ENCODE results near the gene P2RY14. TPM values are rescaled to one million over a fixed set of nuclear protein-coding genes. Genes with fewer than 3 reads are reported as not detected.

Gene P2RY14
- total RNA-seq, 4 donors from 2014 or later, result 1.8 to 9.5 (median 2.5) TPM

DNA sequence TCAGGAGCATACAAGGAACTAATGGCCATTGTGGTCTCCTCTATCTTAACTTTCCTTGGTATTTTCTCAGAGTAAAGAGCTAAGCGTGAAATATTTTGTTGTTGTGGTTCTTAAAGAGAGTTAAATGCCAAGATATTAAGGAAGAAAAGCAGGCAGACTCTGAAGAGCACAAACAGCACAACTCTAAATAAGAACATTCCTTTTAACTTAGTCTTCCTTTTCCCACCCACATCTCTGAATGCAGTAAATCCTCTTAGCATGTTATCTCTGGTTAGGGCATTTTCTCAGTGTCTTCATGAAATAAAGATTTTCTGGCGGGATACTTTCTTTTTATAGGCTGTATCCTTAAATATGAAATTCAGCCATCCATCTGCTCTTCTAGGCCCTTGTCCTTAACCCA, 36.8 kb upstream of the P2RY14 start:
- no peaks in the 10 kb centered on the region for H3K4me1 ChIP-seq
- H3K36me3 ChIP-seq, result no peaks in the 10 kb centered on the region
- TF ChIP-seq POLR2A (IDR thresholded peaks at IDR 0.05), result no peak
- no peaks in the 10 kb centered on the region for H3K9me3 ChIP-seq
- WGBS, 2 donors, result 92 to 99% methylated on average over 2 of the region's 2 CpGs
- no peak overlapping the region for H3K27ac ChIP-seq
- no peaks in the 10 kb centered on the region for H3K27me3 ChIP-seq
- intact Hi-C loops (cut with DNase I), result no loop called here
- H3K4me3 ChIP-seq (replicated peaks in 1 of 3), result no peak overlapping the region
- DNase-seq, result no peak

DNA sequence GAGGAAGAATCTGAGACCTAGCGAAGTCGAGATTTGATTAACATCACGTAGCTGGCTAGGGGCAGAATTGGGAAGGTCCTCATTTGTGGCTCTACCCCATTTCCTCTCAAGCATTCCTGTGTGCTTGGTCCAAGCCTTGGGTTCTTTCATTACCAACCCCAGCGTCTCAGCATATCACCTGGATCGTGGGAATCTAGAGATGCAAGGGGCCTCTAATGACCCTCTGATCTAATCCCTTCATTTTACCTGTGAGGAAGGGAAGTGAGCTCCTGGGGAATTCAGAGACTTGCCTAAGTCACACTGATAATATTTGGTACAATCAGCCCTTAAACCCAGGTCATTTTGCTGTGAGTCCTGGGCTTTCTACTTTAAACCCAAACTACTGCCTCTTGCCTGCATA, 36.3 kb upstream of the P2RY14 start:
- 90 to 98% methylated on average over 5 of the region's 5 CpGs for WGBS, 2 donors
- Histone ChIP-seq H3K4me1 (no peaks in the 10 kb centered on the region), H3K4me3 (replicated peaks in 1 of 3) (no peak overlapping the region), H3K27ac (no peak overlapping the region), H3K36me3 (no peaks in the 10 kb centered on the region), H3K9me3 (no peaks in the 10 kb centered on the region), H3K27me3 (no peaks in the 10 kb centered on the region)
- intact Hi-C loops (cut with DNase I), result no loop called here
- TF ChIP-seq POLR2A (IDR thresholded peaks at IDR 0.05), result no peak
- TF ChIP-seq, protein P1, sequence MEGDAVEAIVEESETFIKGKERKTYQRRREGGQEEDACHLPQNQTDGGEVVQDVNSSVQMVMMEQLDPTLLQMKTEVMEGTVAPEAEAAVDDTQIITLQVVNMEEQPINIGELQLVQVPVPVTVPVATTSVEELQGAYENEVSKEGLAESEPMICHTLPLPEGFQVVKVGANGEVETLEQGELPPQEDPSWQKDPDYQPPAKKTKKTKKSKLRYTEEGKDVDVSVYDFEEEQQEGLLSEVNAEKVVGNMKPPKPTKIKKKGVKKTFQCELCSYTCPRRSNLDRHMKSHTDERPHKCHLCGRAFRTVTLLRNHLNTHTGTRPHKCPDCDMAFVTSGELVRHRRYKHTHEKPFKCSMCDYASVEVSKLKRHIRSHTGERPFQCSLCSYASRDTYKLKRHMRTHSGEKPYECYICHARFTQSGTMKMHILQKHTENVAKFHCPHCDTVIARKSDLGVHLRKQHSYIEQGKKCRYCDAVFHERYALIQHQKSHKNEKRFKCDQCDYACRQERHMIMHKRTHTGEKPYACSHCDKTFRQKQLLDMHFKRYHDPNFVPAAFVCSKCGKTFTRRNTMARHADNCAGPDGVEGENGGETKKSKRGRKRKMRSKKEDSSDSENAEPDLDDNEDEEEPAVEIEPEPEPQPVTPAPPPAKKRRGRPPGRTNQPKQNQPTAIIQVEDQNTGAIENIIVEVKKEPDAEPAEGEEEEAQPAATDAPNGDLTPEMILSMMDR (IDR thresholded peaks at IDR 0.05), result no peak
- no peak for DNase-seq

DNA sequence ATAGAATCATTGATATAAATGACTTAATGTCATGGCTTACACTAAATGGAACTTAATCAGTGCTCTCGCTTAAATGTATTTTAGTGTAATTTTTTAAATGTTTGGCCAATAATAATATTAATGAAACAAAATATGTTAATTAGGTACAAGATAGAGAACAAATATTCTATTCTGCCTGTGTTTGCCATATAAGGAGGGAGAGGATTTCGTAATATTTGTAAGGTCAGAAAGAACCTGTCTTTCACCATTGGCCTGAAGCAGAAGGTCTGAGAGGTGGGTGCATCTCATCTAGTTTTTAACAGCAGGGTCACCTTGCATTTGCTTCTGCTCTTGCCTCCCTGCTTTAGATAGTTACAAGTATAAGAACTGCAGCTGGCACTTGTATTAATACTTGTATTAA, 35.8 kb upstream of the P2RY14 start:
- H3K4me3 ChIP-seq (replicated peaks in 1 of 3), result no peak overlapping the region
- H3K9me3 ChIP-seq, result no peaks in the 10 kb centered on the region
- H3K36me3 ChIP-seq, result no peaks in the 10 kb centered on the region
- no peaks in the 10 kb centered on the region for H3K4me1 ChIP-seq
- no peak overlapping the region for H3K27ac ChIP-seq
- intact Hi-C loops (cut with DNase I), result no loop called here
- DNase-seq, result no peak
- H3K27me3 ChIP-seq, result no peaks in the 10 kb centered on the region
- WGBS, 2 donors, result 96 to 97% methylated on average over 2 of the region's 2 CpGs
- TF ChIP-seq, protein P1 (IDR thresholded peaks at IDR 0.05), result no peak

DNA sequence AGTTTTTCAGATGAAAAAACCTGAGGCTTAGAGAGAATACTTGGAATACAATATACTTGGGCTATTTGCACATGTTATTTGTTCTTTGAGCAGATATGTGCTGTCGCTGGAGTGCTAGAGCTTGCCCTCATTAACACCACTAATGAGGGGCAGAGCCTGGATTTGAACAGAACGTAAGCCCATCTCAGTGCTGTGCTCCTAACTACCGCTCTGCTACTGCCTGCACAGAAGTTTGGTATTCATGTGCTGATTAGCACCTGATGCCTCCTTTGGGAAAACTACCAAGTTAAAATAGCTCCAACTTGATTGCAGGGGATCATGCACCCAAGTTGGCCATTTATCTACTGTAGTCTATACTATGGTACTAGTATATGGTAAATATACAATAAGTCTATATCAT, 34.6 kb upstream of the P2RY14 start:
- Histone ChIP-seq H3K4me1 (no peaks in the 10 kb centered on the region), H3K27ac (no peak overlapping the region), H3K36me3 (no peaks in the 10 kb centered on the region), H3K27me3 (no peaks in the 10 kb centered on the region), H3K9me3 (no peaks in the 10 kb centered on the region), H3K4me3 (replicated peaks in 1 of 3) (no peak overlapping the region)
- TF ChIP-seq, protein P1 (IDR thresholded peaks at IDR 0.05), result no peak
- TF ChIP-seq POLR2A (IDR thresholded peaks at IDR 0.05), result no peak
- no peak for DNase-seq
- intact Hi-C loops (cut with DNase I), result no loop called here
- WGBS, 2 donors, result 88 to 93% methylated on average over 3 of the region's 3 CpGs

DNA sequence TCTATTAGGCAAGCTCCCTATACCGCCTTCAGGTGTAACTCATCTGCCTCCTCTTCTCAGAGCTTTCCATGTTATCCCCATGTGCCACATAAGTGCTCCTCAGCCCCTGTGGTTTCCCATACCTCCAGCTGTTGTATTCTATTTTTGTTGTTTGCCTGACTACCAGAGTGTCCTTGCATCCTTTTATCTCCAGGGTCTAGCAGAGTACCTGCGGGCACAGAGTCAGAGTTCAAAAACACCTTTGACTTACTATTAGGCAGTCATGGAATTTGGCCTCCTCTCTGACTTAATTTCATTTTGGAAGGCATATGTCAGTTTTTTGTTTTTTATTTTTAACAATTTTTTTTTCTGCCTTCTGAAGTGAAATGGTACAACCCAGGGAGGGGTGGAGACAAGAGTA, 31.2 kb upstream of the P2RY14 start:
- Histone ChIP-seq H3K4me3 (replicated peaks in 1 of 3) (no peak overlapping the region), H3K27ac (no peak overlapping the region), H3K4me1 (peaks cover 0 to 7% of the 10 kb centered on the region in 2 donors), H3K36me3 (no peaks in the 10 kb centered on the region), H3K9me3 (no peaks in the 10 kb centered on the region), H3K27me3 (no peaks in the 10 kb centered on the region)
- intact Hi-C loops (cut with DNase I), result no loop called here
- no peak for TF ChIP-seq POLR2A (IDR thresholded peaks at IDR 0.05)
- TF ChIP-seq, protein P1 (IDR thresholded peaks at IDR 0.05), result no peak
- 94 to 98% methylated on average over 2 of the region's 2 CpGs for WGBS, 2 donors
- no peak for DNase-seq
